ENCODE measurements around the gene IDH3G. TPM values are rescaled to one million over a fixed set of nuclear protein-coding genes. Genes with fewer than 3 reads are reported as not detected.

Gene IDH3G
- total RNA-seq, 4 donors from 2014 or later = 48.4 to 88.5 (median 67.2) TPM

- TF ChIP-seq CTCF (IDR thresholded peaks at IDR 0.05) (no peak), POLR2A (IDR thresholded peaks at IDR 0.05) (no peak)
- H3K27me3 ChIP-seq = no peaks in the 10 kb centered on the region
- no peaks in the 10 kb centered on the region for H3K36me3 ChIP-seq
- intact Hi-C loops (cut with DNase I; ENCODE audit: low total_unique reads) = no loop called here
- peak overlapping the region; percentile 57 to 74 for H3K4me3 ChIP-seq
- DNase-seq = no peak
- H3K9me3 ChIP-seq = no peaks in the 10 kb centered on the region
- peaks cover 0 to 9% of the 10 kb centered on the region in 2 donors for H3K4me1 ChIP-seq
- H3K27ac ChIP-seq = peak overlapping the region; percentile 89 to 95
Observed at GRCh38 chrX:153794897-153795816, 982 bp upstream of the IDH3G start.

GRCh38 chrX:153793291-153793690 is 884 bp downstream of the IDH3G start:
- Histone ChIP-seq H3K4me1 (peaks cover 0 to 9% of the 10 kb centered on the region in 2 donors), H3K27me3 (no peaks in the 10 kb centered on the region), H3K4me3 (peak overlapping the region; percentile 57 to 74), H3K36me3 (no peaks in the 10 kb centered on the region), H3K27ac (peak overlapping the region; percentile 89 to 95), H3K9me3 (no peaks in the 10 kb centered on the region)
- TF ChIP-seq CTCF (IDR thresholded peaks at IDR 0.05) = no peak
- no peak for TF ChIP-seq POLR2A (IDR thresholded peaks at IDR 0.05)
- no peak for DNase-seq
- intact Hi-C loops (cut with DNase I; ENCODE audit: low total_unique reads) = no loop called here

GRCh38 chrX:153792368-153792767 is 1.8 kb downstream of the IDH3G start:
- peaks cover 0 to 9% of the 10 kb centered on the region in 2 donors for H3K4me1 ChIP-seq

GRCh38 chrX:153791104-153791852 is 2.9 kb downstream of the IDH3G start:
- Histone ChIP-seq H3K27ac (no peak overlapping the region), H3K4me1 (peaks cover 0 to 9% of the 10 kb centered on the region in 2 donors), H3K4me3 (no peak overlapping the region), H3K9me3 (no peaks in the 10 kb centered on the region), H3K27me3 (no peaks in the 10 kb centered on the region), H3K36me3 (no peaks in the 10 kb centered on the region)
- intact Hi-C loops (cut with DNase I; ENCODE audit: low total_unique reads) = no loop called here
- DNase-seq = no peak
- TF ChIP-seq CTCF (IDR thresholded peaks at IDR 0.05) (no peak), POLR2A (IDR thresholded peaks at IDR 0.05) (no peak)

More at GRCh38 chrX:153792368-153792767, 1.8 kb downstream of the IDH3G start:
- Histone ChIP-seq H3K27ac (no peak overlapping the region), H3K4me3 (no peak overlapping the region), H3K36me3 (no peaks in the 10 kb centered on the region), H3K9me3 (no peaks in the 10 kb centered on the region), H3K27me3 (no peaks in the 10 kb centered on the region)
- DNase-seq = no peak
- TF ChIP-seq POLR2A (IDR thresholded peaks at IDR 0.05) (no peak), CTCF (IDR thresholded peaks at IDR 0.05) (no peak)
- intact Hi-C loops (cut with DNase I; ENCODE audit: low total_unique reads) = no loop called here

GRCh38 chrX:153789654-153790053 is 4.5 kb downstream of the IDH3G start:
- intact Hi-C loops (cut with DNase I; ENCODE audit: low total_unique reads) = no loop called here
- H3K27ac ChIP-seq = no peak overlapping the region
- peaks cover 0 to 9% of the 10 kb centered on the region in 2 donors for H3K4me1 ChIP-seq
- TF ChIP-seq POLR2A (IDR thresholded peaks at IDR 0.05) = no peak
- TF ChIP-seq CTCF (IDR thresholded peaks at IDR 0.05) = no peak
- H3K36me3 ChIP-seq = no peaks in the 10 kb centered on the region
- no peak overlapping the region for H3K4me3 ChIP-seq
- H3K9me3 ChIP-seq = no peaks in the 10 kb centered on the region
- H3K27me3 ChIP-seq = no peaks in the 10 kb centered on the region
- DNase-seq = no peak

All from uterus (tissue), 4 donors.